H1 (cell line): ENCODE measurements around the gene C11orf71. TPM values are rescaled to one million over a fixed set of nuclear protein-coding genes. Genes with fewer than 3 reads are reported as not detected.

Experiments used
- CTCF ChIA-PET: fragments of 300-600 bp; sonication (Branson Sonifier 250); formaldehyde crosslinking; loops from one replicate; lab custom pipeline; 2021; ENCODE audit not compliant: partially characterized antibody; lab: Charles Lee
- POLR2A ChIA-PET: fragments of 300-600 bp; sonication (Branson Sonifier 250); formaldehyde crosslinking; loops from one replicate; lab custom pipeline; 2021; ENCODE audit warnings: inconsistent platforms; ENCODE audit not compliant: partially characterized antibody; lab: Charles Lee
- DNase-seq, 2 experiments: peaks; one replicate each; pipeline versions ENCODE4 v3.0.0 to v3.0.0-alpha.2; 2010 to 2022; ENCODE audit warnings: low spot score in 2 of 2, low read depth in 1 of 2, mixed read lengths in 1 of 2
- FAIRE-seq: peaks from 2 replicates; lab custom pipeline; 2011; peaks lifted over from hg19 to GRCh38; lab: Jason Lieb, UNC
- H2AFZ ChIP-seq: 2 replicates; pipeline ENCODE4 v1.8.1; 2012; ENCODE audit warnings: low read length, inconsistent platforms
- H2AK5ac ChIP-seq: 2 replicates; pipeline ENCODE4 v1.6.1; 2013; ENCODE audit warnings: low read depth, low read length
- H2BK120ac ChIP-seq: replicated peaks from 2 replicates; pipeline ENCODE3; 2013; ENCODE audit warnings: low read depth, low read length, inconsistent platforms
- H2BK12ac ChIP-seq: 2 replicates; pipeline ENCODE4 v1.6.1; 2013; ENCODE audit warnings: low read depth, low read length
- H2BK15ac ChIP-seq: 2 replicates; pipeline ENCODE4 v1.6.1; 2013; ENCODE audit warnings: low read length
- H2BK20ac ChIP-seq: 2 replicates; pipeline ENCODE4 v1.6.1; 2013; ENCODE audit warnings: low read length
- H2BK5ac ChIP-seq: 2 replicates; pipeline ENCODE4 v1.6.1; 2013; ENCODE audit warnings: low read depth, low read length
- H3K14ac ChIP-seq: 2 replicates; pipeline ENCODE4 v1.6.1; 2013; ENCODE audit warnings: inconsistent platforms; ENCODE audit not compliant: insufficient read length
- H3K18ac ChIP-seq: 2 replicates; pipeline ENCODE4 v1.6.1; 2013; ENCODE audit warnings: low read length; ENCODE audit errors: extremely low read depth
- H3K23ac ChIP-seq: 2 replicates; pipeline ENCODE4 v1.6.1; 2013; ENCODE audit warnings: inconsistent platforms; ENCODE audit not compliant: insufficient read length
- H3K23me2 ChIP-seq: 2 replicates; pipeline ENCODE4 v1.6.1; 2013; ENCODE audit warnings: low read depth, low read length
- H3K27ac ChIP-seq: 2 replicates; pipeline ENCODE4 v1.6.1; 2011; ENCODE audit warnings: low read depth, low read length, inconsistent platforms
- H3K27me3 ChIP-seq, 4 experiments: replicated peaks in 1 of 4; 1 replicate in 1 of 4; 2 replicates in 3 of 4; pipeline versions ENCODE4 v1.6.1 to v1.8.1; 2011 to 2013; ENCODE audit warnings: low read length in 3 of 4, mild to moderate bottlenecking in 3 of 4, inconsistent platforms in 2 of 4, mixed read lengths in 2 of 4, moderate library complexity in 1 of 4; ENCODE audit not compliant: control insufficient read depth in 3 of 4, insufficient read depth in 3 of 4; ENCODE audit errors: extremely low read depth in 1 of 4
- H3K36me3 ChIP-seq, 4 experiments: 2 replicates each; pipeline versions ENCODE4 v1.6.1 to v1.8.1; 2011 to 2013; ENCODE audit warnings: mild to moderate bottlenecking in 4 of 4, low read length in 3 of 4, moderate library complexity in 2 of 4, control low read depth in 1 of 4, inconsistent platforms in 1 of 4; ENCODE audit not compliant: insufficient read depth in 4 of 4, control insufficient read depth in 2 of 4
- H3K4ac ChIP-seq: replicated peaks from 2 replicates; pipeline ENCODE3; 2013; ENCODE audit warnings: low read length, low read depth, mixed read lengths, inconsistent platforms; ENCODE audit not compliant: insufficient read length
- H3K4me1 ChIP-seq, 4 experiments: replicated peaks in 1 of 4; 1 replicate in 1 of 4; 2 replicates in 3 of 4; pipeline versions ENCODE4 v1.6.1 to v1.8.1; 2011 to 2013; ENCODE audit warnings: low read length in 3 of 4, inconsistent platforms in 2 of 4, mixed read lengths in 1 of 4; ENCODE audit not compliant: insufficient read depth in 4 of 4, control insufficient read depth in 3 of 4
- H3K4me2 ChIP-seq, 2 experiments: 2 replicates each; pipeline versions ENCODE4 v1.6.1 to v1.8.1; 2011 to 2013; ENCODE audit warnings: low read depth in 2 of 2, low read length in 2 of 2, control low read depth in 1 of 2, inconsistent platforms in 1 of 2, mild to moderate bottlenecking in 1 of 2; ENCODE audit not compliant: insufficient read depth in 1 of 2
- H3K4me3 ChIP-seq, 4 experiments: fragments of 200-600, 300-600 bp in 1 of 4; sonication (generic), shearing (Covaris generic), sonication (Bioruptor Twin) in 1 of 4; 2 replicates each; pipeline versions ENCODE4 v1.5.1 to v1.8.1; 2011 to 2016; ENCODE audit warnings: low read length in 4 of 4, low read depth in 3 of 4, control low read depth in 2 of 4, inconsistent platforms in 2 of 4, mild to moderate bottlenecking in 2 of 4, mixed read lengths in 1 of 4, moderate library complexity in 1 of 4; ENCODE audit not compliant: insufficient read depth in 2 of 4; ENCODE audit errors: extremely low read depth in 1 of 4
- H3K56ac ChIP-seq: replicated peaks from 2 replicates; pipeline ENCODE3; 2013; ENCODE audit warnings: low read depth, mild to moderate bottlenecking, mixed read lengths, low read length, inconsistent platforms; ENCODE audit not compliant: insufficient read length
- H3K79me1 ChIP-seq: 2 replicates; pipeline ENCODE4 v1.6.1; 2013; ENCODE audit warnings: low read depth, low read length, control low read depth
- H3K79me2 ChIP-seq, 2 experiments: 2 replicates each; pipeline versions ENCODE4 v1.6.1 to v1.8.1; 2012 to 2013; ENCODE audit warnings: low read length in 2 of 2, mild to moderate bottlenecking in 2 of 2, inconsistent platforms in 1 of 2; ENCODE audit not compliant: insufficient read depth in 2 of 2, control insufficient read depth in 1 of 2
- H3K9ac ChIP-seq, 4 experiments: replicated peaks in 1 of 4; 1 replicate in 1 of 4; 2 replicates in 3 of 4; pipeline versions ENCODE4 v1.6.1 to v1.8.1; 2011 to 2013; ENCODE audit warnings: low read depth in 3 of 4, low read length in 3 of 4, control low read depth in 2 of 4, mild to moderate bottlenecking in 2 of 4, moderate library complexity in 2 of 4, inconsistent platforms in 1 of 4; ENCODE audit errors: extremely low read depth in 1 of 4
- H3K9me3 ChIP-seq, 2 experiments: 2 replicates each; pipeline versions ENCODE4 v1.6.1 to v1.8.1; 2012 to 2013; ENCODE audit warnings: mild to moderate bottlenecking in 2 of 2, moderate library complexity in 2 of 2, control low read depth in 1 of 2, inconsistent platforms in 1 of 2, low read depth in 1 of 2, low read length in 1 of 2, mixed read lengths in 1 of 2; ENCODE audit not compliant: insufficient read depth in 2 of 2
- H4K20me1 ChIP-seq, 2 experiments: replicated peaks in 1 of 2; 2 replicates each; pipeline versions ENCODE3 to v1.8.1; 2011 to 2013; ENCODE audit warnings: inconsistent platforms in 2 of 2, low read length in 2 of 2, mild to moderate bottlenecking in 1 of 2; ENCODE audit not compliant: insufficient read depth in 2 of 2, control insufficient read depth in 1 of 2
- H4K5ac ChIP-seq: 2 replicates; pipeline ENCODE4 v1.6.1; 2013; ENCODE audit warnings: low read length, low read depth, mixed read lengths, inconsistent platforms; ENCODE audit not compliant: insufficient read length
- H4K8ac ChIP-seq: 2 replicates; pipeline ENCODE4 v1.8.0; 2013; ENCODE audit warnings: mild to moderate bottlenecking, moderate library complexity, low read length, inconsistent platforms; ENCODE audit not compliant: insufficient read depth; ENCODE audit errors: extremely low read depth
- H4K91ac ChIP-seq: replicated peaks from 2 replicates; pipeline ENCODE3; 2013; ENCODE audit warnings: low read length, mixed read lengths, inconsistent platforms; ENCODE audit not compliant: insufficient read length
- BRCA1 ChIP-seq: IDR thresholded peaks from 2 replicates; pipeline ENCODE4 v1.6.1; 2012; ENCODE audit warnings: low read depth, low read length, improper control_type of control experiment
- CTBP2 ChIP-seq: IDR thresholded peaks from 2 replicates; pipeline ENCODE4 v1.7.0; 2011; ENCODE audit warnings: borderline replicate concordance, mild to moderate bottlenecking, moderate library complexity, mixed read lengths, low read length; ENCODE audit not compliant: insufficient read depth, insufficient read length
- KDM5A ChIP-seq: fragments of 200-600 bp; IDR thresholded peaks from 2 replicates; pipeline ENCODE4 v1.7.1; 2012; ENCODE audit warnings: mild to moderate bottlenecking, low read length, inconsistent platforms, mixed read lengths
- SAP30 ChIP-seq: fragments of 300-600 bp; sonication (generic); IDR thresholded peaks from 2 replicates; pipeline ENCODE4 v1.7.1; 2012; ENCODE audit warnings: low read length, moderate library complexity, mild to moderate bottlenecking, inconsistent platforms; ENCODE audit not compliant: insufficient read depth, insufficient replicate concordance
- SP1 ChIP-seq: IDR thresholded peaks from 2 replicates; pipeline ENCODE4 v1.6.1; 2011; ENCODE audit warnings: low read depth, low read length
- WGBS, 2 experiments: shearing (Covaris generic) in 1 of 2; methylation state at CpG; one replicate each; pipeline versions ENCODE4 v1.1.6 to v1.1.7; 2013 to 2015; ENCODE audit warnings: low lambda C conversion rate in 2 of 2, mixed read lengths in 2 of 2, inconsistent platforms in 1 of 2, low coverage in 1 of 2, missing lambda C conversion rate in 1 of 2; ENCODE audit not compliant: insufficient replicate concordance in 2 of 2, insufficient coverage in 1 of 2, insufficient read length in 1 of 2; ENCODE audit errors: extremely low coverage in 1 of 2, missing lambda C conversion rate in 1 of 2; 5-methylcytosine and 5-hydroxymethylcytosine counted together
- polyA plus RNA-seq, 7 experiments: library from polyadenylated mRNA; depleted of rRNA in 3 of 7; stranded (reverse) in 5 of 7; unstranded in 2 of 7; fragments of >200 nt in 5 of 7; fragments of 200-250 nt in 2 of 7; gene quantifications; 1 replicate in 5 of 7; 2 replicates in 1 of 7; 4 replicates in 1 of 7; pipeline versions ENCODE4 v1.2.1 to v1.2.3, GENCODE V29; 2011 to 2013; ENCODE audit warnings: missing spikeins in 2 of 7, mixed read lengths in 2 of 7
- total RNA-seq: library from RNA; stranded (reverse); fragmentation: NEBNext Ultra II Directional; extraction: Animal tissue kit (Norgen Biotek cat#: 25700); gene quantifications from 2 replicates; pipeline ENCODE4 v1.2.1, GENCODE V29; 2021

C11orf71 gene
- total and polyA plus RNA-seq, 2 of the 8 experiments (the other 6 are each of a cell fraction or from before 2014, with no cell fraction given), result 5.4 to 8.7 TPM

DNA sequence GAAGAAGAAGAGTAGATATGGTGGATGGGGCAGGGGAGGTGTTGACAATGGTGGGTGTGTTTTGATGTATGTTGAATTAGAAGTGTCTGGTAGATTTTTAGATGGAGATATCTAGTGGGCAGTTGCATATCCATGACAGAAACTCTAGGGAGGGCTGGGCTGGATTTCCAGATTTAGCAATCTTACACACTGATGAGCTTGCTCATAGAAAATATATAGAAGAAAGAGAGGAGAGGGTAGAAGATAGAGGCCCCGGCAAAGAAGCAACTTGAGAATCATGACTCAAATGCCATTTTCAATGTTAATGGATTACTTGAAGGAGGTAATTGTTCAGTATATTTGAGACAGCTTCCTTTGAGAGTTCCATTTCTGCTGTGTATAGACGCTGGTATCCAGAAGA is 47.1 kb upstream of the C11orf71 start:
- H3K79me2 ChIP-seq, result peaks cover 5 to 82% of the 10 kb centered on the region in 2 experiments; a peak in 3 of 4 replicates
- no peak overlapping the region for H3K27ac ChIP-seq
- no peak overlapping the region for H3K14ac ChIP-seq
- no peak overlapping the region for H2BK12ac ChIP-seq
- FAIRE-seq, result no peak
- no peak overlapping the region for H3K4ac ChIP-seq
- no peak overlapping the region for H4K91ac ChIP-seq
- no peak overlapping the region for H2AFZ ChIP-seq
- no peak overlapping the region for H3K56ac ChIP-seq
- CTCF ChIA-PET, result interaction anchor here (1.5 kb wide), 1 partner anchor 51 kb away, joined by 3 read pairs; no protein-coding TSS in a partner anchor
- POLR2A ChIA-PET, result interaction anchor here (0.8 to 1.0 kb wide), 2 partner anchors 31 to 43 kb away, joined by 3 read pairs; no protein-coding TSS in a partner anchor
- H2AK5ac ChIP-seq, result no peak overlapping the region
- H2BK120ac ChIP-seq, result no peak overlapping the region
- H3K36me3 ChIP-seq, result peaks cover 2 to 55% (median 24%) of the 10 kb centered on the region in 4 experiments; a peak in 7 of 8 replicates
- H4K20me1 ChIP-seq, result peaks cover 0 to 4% of the 10 kb centered on the region in 2 experiments
- no peaks in the 10 kb centered on the region; a peak in 1 of 7 replicates for H3K4me1 ChIP-seq
- no peak overlapping the region for H4K5ac ChIP-seq
- no peak for TF ChIP-seq KDM5A
- TF ChIP-seq SAP30, result no peak
- TF ChIP-seq SP1, result no peak
- no peak for TF ChIP-seq CTBP2
- TF ChIP-seq BRCA1, result no peak
- no peak overlapping the region for H2BK5ac ChIP-seq
- no peak for DNase-seq
- H3K9me3 ChIP-seq, result no peaks in the 10 kb centered on the region
- no peak overlapping the region for H2BK15ac ChIP-seq
- no peak overlapping the region for H4K8ac ChIP-seq
- H3K23ac ChIP-seq, result no peak overlapping the region
- WGBS, 2 experiments, result 97% methylated on average over 2 of the region's 2 CpGs; no CpG with 5 or more reads in 1 of the 2 experiments
- no peak overlapping the region for H3K4me2 ChIP-seq
- H3K27me3 ChIP-seq, result no peaks in the 10 kb centered on the region
- no peak overlapping the region for H3K4me3 ChIP-seq
- no peak overlapping the region for H2BK20ac ChIP-seq
- H3K18ac ChIP-seq, result no peak overlapping the region
- H3K9ac ChIP-seq, result no peak overlapping the region
- no peaks in the 10 kb centered on the region for H3K23me2 ChIP-seq
- H3K79me1 ChIP-seq, result peaks cover 3% of the 10 kb centered on the region
